Erythroblast (primary cell): ENCODE results near the gene ISLR2.

Experiments
- DNase-seq, 2 experiments: peaks; one replicate each; lab custom pipeline; 2025; lab: John Stamatoyannopoulos, UW
- GATA1 ChIP-seq: IDR thresholded peaks from 2 replicates; pipeline ENCODE4 v1.6.1; 2011; ENCODE audit warnings: low read depth, mild to moderate bottlenecking, control low read depth, low read length, moderate library complexity
- POLR2A ChIP-seq: IDR thresholded peaks from 2 replicates; pipeline ENCODE4 v1.6.1; 2011; ENCODE audit warnings: mild to moderate bottlenecking, low read length

ISLR2 gene

DNA sequence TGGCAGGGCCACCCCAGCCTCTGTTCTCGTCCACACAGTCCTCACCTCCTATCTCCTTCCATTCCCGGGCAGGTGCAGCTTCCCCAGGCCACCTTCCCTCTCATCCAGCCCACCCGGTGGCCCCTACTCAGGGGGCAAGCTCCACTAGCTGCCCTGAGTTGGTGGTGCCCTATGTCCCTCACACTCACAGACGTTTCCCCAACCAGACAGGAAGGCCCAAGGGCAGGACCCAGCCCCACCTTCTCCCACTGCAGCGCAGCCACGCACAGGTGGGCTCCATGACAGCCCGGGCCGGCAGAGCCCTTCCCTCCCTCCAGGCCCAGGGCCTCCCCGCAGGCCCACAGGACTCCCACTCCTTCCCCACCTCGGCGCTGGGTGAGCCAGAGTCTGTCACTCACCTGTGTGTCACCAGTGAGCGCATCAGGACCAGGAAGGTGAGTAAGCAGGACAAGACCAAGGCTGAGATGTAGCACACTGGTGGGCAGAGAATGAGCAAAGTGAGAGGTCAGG, 54.3 kb downstream of the ISLR2 start:
- no peak for TF ChIP-seq POLR2A
- TF ChIP-seq GATA1: no peak
- no peak for DNase-seq

GRCh38 chr15:74185710-74186348, 55.4 kb downstream of the ISLR2 start:
- TF ChIP-seq POLR2A (no peak), GATA1 (no peak)

More at GRCh38 chr15:74185710-74186348, 55.4 kb downstream of the ISLR2 start:
- no peak for DNase-seq
